Natural killer cell (primary cell): ENCODE results near the gene HIP1. TPM values are rescaled to one million over a fixed set of nuclear protein-coding genes. Genes with fewer than 3 reads are reported as not detected.

ENCODE experiments used
- ATAC-seq, 3 donors: fragments of 150-1000 bp in 2 of 3; fragments of 200-7000 bp in 1 of 3; cut with Tn5 transposase; 1 replicate in 1 of 3; 2 replicates in 2 of 3; pipeline ENCODE4 v1.10.0; 2021; ENCODE audit warnings: mild to moderate bottlenecking in 2 of 3, moderate library complexity in 2 of 3
- DNase-seq, 2 donors: peaks; one replicate each; pipeline versions ENCODE4 v3.0.0 to v3.0.0-alpha.2; 2013 to 2021; ENCODE audit warnings: mixed read lengths in 1 of 2
- H3K27ac ChIP-seq: one replicate; pipeline ENCODE4 v1.5.1; 2013; ENCODE audit warnings: mild to moderate bottlenecking, low read length
- H3K27me3 ChIP-seq: one replicate; pipeline ENCODE4 v1.6.1; 2013; ENCODE audit warnings: low read length; ENCODE audit not compliant: control insufficient read depth, insufficient read depth
- H3K36me3 ChIP-seq: one replicate; pipeline ENCODE4 v1.6.1; 2013; ENCODE audit warnings: low read length; ENCODE audit not compliant: control insufficient read depth, insufficient read depth
- H3K4me1 ChIP-seq: one replicate; pipeline ENCODE4 v1.6.1; 2013; ENCODE audit warnings: low read length; ENCODE audit not compliant: control insufficient read depth, insufficient read depth
- H3K4me3 ChIP-seq: one replicate; pipeline ENCODE4 v1.5.1; 2013; ENCODE audit warnings: low read length
- H3K9me3 ChIP-seq: one replicate; pipeline ENCODE4 v1.6.1; 2013; ENCODE audit warnings: low read length; ENCODE audit not compliant: control insufficient read depth, insufficient read depth
- H3K27ac Mint-ChIP-seq, 2 donors: one replicate each; pipeline ENCODE4 v1.8.0; 2022; ENCODE audit warnings: mild to moderate bottlenecking in 2 of 2, mixed read lengths in 2 of 2, moderate library complexity in 1 of 2
- H3K27me3 Mint-ChIP-seq, 2 donors: one replicate each; pipeline ENCODE4 v1.8.0; 2022; ENCODE audit warnings: low read depth in 2 of 2, mixed read lengths in 2 of 2
- H3K36me3 Mint-ChIP-seq: one replicate; pipeline ENCODE4 v1.8.0; 2022; ENCODE audit warnings: mixed read lengths
- H3K4me1 Mint-ChIP-seq, 2 donors: one replicate each; pipeline ENCODE4 v1.8.0; 2022; ENCODE audit warnings: mixed read lengths in 2 of 2
- H3K4me3 Mint-ChIP-seq: one replicate; pipeline ENCODE4 v1.8.0; 2022; ENCODE audit warnings: mild to moderate bottlenecking, moderate library complexity, mixed read lengths
- H3K9me3 Mint-ChIP-seq, 2 donors: one replicate each; pipeline ENCODE4 v1.8.0; 2022; ENCODE audit warnings: mixed read lengths in 2 of 2
- CTCF ChIP-seq: fragments of 200-600 bp; IDR thresholded peaks from one replicate; pipeline ENCODE4 v1.8.0; 2022; ENCODE audit warnings: antibody characterized with exemption
- WGBS: methylation state at CpG from one replicate; pipeline ENCODE4 v1.1.7; 2013; ENCODE audit warnings: missing lambda C conversion rate; ENCODE audit not compliant: insufficient coverage; 5-methylcytosine and 5-hydroxymethylcytosine counted together
- intact Hi-C: fragments of 100-400 bp; cut with micrococcal nuclease; formaldehyde crosslinking; loops from one replicate; pipeline ENCODE4 v1.14.2; 2022
- total RNA-seq, 4 donors: library from RNA; stranded (reverse); fragments of 120-200 nt in 1 of 4; gene quantifications; one replicate each; pipeline versions ENCODE4 v1.2.3 to v1.2.4, GENCODE V29; 2013 to 2022

Gene HIP1
- total RNA-seq, 3 donors from 2014 or later (not counting 1 experiment from before 2014, with no cell fraction given): 17.1 to 27.9 (median 23.1) TPM

DNA sequence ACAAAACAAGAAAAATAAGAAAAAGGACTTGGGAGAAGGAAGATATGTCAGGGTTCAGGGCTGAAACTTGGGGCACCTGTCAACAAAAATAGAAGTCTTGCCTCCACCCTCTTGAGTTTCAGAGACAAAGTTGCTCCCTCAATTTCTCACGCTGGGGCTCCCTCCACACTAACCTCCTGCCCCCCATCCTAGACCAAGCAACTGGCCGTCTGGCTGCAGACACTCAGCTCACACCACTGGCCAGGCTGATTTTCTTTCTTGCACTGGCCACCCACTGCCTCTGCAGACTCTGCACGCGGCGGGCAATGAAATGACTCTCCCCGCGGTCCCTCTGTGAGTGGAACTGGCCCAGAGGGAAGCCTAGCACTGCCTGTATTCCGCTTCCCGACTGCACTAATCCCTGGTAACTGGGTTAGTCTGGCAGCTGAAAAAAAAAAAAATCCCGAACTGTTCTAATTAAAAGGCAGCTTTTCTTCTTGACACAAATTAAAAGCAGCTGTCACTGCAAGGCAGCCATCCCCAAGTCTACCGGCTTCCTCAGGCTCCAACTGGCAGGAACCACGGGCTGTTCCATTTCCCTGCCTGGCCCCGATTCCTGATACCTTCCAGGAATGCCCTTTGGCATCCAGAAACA, 163.1 kb downstream of the HIP1 start:
- Mint-ChIP-seq H3K9me3 (no peaks in the 10 kb centered on the region), H3K27ac (no peak overlapping the region), H3K36me3 (no peaks in the 10 kb centered on the region), H3K4me3 (no peak overlapping the region), H3K4me1 (peaks cover 0 to 5% of the 10 kb centered on the region in 2 donors), H3K27me3 (no peaks in the 10 kb centered on the region)
- no peak for TF ChIP-seq CTCF
- ATAC-seq (no peak), DNase-seq (no peak)
- intact Hi-C loops: no loop called here
- no peaks in the 10 kb centered on the region for H3K27me3 ChIP-seq
- H3K4me3 ChIP-seq: no peak overlapping the region
- no peak overlapping the region for H3K27ac ChIP-seq
- H3K9me3 ChIP-seq: no peaks in the 10 kb centered on the region
- WGBS: 94% methylated on average over 13 of the region's 13 CpGs
- peaks cover 17% of the 10 kb centered on the region for H3K36me3 ChIP-seq
- H3K4me1 ChIP-seq: no peaks in the 10 kb centered on the region

- no peak overlapping the region for H3K27ac Mint-ChIP-seq
Measured at GRCh38 chr7:75573477-75574019, 165.2 kb downstream of the HIP1 start.

GRCh38 chr7:75572814-75573213, 165.9 kb downstream of the HIP1 start:
- H3K9me3 ChIP-seq: no peaks in the 10 kb centered on the region
- H3K4me1 ChIP-seq: no peaks in the 10 kb centered on the region
- Mint-ChIP-seq H3K27me3 (no peaks in the 10 kb centered on the region), H3K9me3 (no peaks in the 10 kb centered on the region), H3K36me3 (no peaks in the 10 kb centered on the region), H3K4me1 (no peaks in the 10 kb centered on the region), H3K4me3 (no peak overlapping the region), H3K27ac (no peak overlapping the region)
- no peak for TF ChIP-seq CTCF
- DNase-seq: no peak
- intact Hi-C loops: no loop called here
- H3K4me3 ChIP-seq: no peak overlapping the region
- H3K27ac ChIP-seq: no peak overlapping the region
- H3K36me3 ChIP-seq: peaks cover 13% of the 10 kb centered on the region
- no peak for ATAC-seq
- WGBS: 96% methylated on average over 11 of the region's 11 CpGs
- no peaks in the 10 kb centered on the region for H3K27me3 ChIP-seq

More at GRCh38 chr7:75573477-75574019, 165.2 kb downstream of the HIP1 start:
- Histone ChIP-seq H3K4me1 (no peaks in the 10 kb centered on the region), H3K36me3 (peaks cover 10% of the 10 kb centered on the region), H3K9me3 (no peaks in the 10 kb centered on the region), H3K27me3 (no peaks in the 10 kb centered on the region), H3K27ac (no peak overlapping the region), H3K4me3 (no peak overlapping the region)
- no peak for ATAC-seq
- 92% methylated on average over 14 of the region's 14 CpGs for WGBS
- DNase-seq: no peak
- Mint-ChIP-seq H3K4me3 (no peak overlapping the region), H3K36me3 (no peaks in the 10 kb centered on the region), H3K27me3 (no peaks in the 10 kb centered on the region), H3K9me3 (no peaks in the 10 kb centered on the region), H3K4me1 (no peaks in the 10 kb centered on the region)
- intact Hi-C loops: no loop called here
- TF ChIP-seq CTCF: no peak

DNA sequence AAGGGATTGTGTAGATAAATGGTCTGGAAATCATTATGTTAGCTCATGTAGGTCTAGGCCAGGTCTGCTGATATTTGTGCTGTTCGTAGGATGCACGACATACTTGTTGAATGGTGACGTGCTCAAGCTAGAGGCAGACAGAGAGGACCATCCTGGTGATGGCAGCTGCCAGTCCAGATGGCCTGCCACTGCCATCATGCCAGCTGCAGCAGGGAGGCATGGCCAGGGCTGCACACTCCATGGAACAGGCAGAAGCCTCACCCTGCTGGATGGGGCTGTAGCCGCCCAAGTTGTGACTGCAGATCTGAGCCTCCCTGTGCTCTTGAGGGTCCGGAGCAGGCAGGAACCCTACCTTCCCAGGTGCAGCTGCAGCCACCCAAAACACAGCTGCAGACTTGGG, 166.3 kb downstream of the HIP1 start:
- no peaks in the 10 kb centered on the region for H3K27me3 Mint-ChIP-seq
- H3K9me3 Mint-ChIP-seq: no peaks in the 10 kb centered on the region
- Histone ChIP-seq H3K4me1 (no peaks in the 10 kb centered on the region), H3K36me3 (peaks cover 15% of the 10 kb centered on the region), H3K9me3 (no peaks in the 10 kb centered on the region), H3K27ac (no peak overlapping the region), H3K4me3 (no peak overlapping the region), H3K27me3 (no peaks in the 10 kb centered on the region)
- no peaks in the 10 kb centered on the region for H3K36me3 Mint-ChIP-seq
- TF ChIP-seq CTCF: no peak
- intact Hi-C loops: no loop called here
- no peak overlapping the region for H3K4me3 Mint-ChIP-seq
- ATAC-seq (no peak), DNase-seq (no peak)
- no peaks in the 10 kb centered on the region for H3K4me1 Mint-ChIP-seq
- WGBS: 99% methylated on average over 5 of the region's 5 CpGs
- no peak overlapping the region for H3K27ac Mint-ChIP-seq
